HTR-8/SVneo (cell line): ENCODE results near the gene ENOX1.
A peak's percentile ranks its signal among the peaks of the same experiment; 100 is the strongest.

Experiments
- DNase-seq: peaks from one replicate; pipeline ENCODE4 v3.0.0; 2011; ENCODE audit warnings: low spot score, mixed read lengths; ENCODE audit not compliant: insufficient read length
- FAIRE-seq: peaks from 2 replicates; lab custom pipeline; 2011; peaks lifted over from hg19 to GRCh38; lab: Jason Lieb, UNC

The ENOX1 gene

DNA sequence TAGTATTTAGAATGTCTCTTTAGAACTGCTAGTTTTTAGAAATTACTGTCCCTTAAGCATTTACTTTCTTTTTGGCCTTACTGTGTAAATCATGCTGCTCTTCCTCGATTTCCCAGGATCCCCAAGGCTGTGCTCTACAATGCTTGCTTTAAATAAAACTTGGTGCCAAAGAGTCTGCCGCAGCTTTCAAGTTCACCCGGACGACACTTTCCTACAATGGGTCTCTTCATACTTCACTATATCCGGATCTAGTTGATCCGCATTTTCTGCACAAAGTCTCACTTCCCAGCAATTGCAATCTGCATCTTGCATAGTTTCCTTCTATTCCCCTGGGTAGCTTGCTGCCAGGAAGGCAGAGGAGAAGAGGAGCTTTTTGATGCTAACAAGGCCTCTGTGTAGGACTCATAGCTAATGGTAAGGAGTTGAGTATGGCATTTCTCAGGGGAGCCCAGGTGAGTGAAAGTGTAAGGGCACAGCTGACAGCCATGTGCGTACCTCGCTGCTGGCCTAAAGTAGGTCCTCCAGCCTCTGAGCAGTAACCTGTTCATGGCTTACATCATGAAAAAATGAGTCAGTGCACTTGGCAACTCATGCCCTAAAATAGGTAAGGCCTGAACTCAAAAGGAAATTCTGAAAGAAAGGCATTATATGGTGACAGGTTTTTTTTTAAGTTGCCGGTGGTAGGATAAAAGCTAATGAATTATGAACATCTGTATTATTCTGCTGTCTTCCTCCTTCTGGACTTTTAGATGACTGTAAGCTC is 101.6 kb downstream of the ENOX1 start:
- DNase-seq (no peak), FAIRE-seq (no peak)

DNA sequence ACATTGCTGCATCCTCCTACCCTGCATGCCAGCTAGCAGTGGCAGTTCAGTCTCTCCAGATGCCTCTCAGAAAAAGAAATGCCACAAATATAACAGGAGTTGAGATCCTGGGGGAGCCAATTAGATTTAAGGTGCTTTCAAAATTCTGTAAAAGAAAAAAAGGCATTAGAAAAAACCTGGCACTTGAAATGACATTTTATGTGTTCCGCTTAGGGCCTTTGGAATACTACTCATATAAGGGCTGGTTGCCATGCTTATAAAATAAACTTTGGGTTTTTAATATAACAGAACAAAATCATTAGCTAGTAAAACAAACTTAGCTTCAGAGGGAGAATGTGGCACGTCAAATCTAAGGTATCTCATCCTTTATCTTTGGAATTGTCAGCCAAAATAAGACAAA is 104.1 kb downstream of the ENOX1 start:
- FAIRE-seq (no peak), DNase-seq (no peak)

DNA sequence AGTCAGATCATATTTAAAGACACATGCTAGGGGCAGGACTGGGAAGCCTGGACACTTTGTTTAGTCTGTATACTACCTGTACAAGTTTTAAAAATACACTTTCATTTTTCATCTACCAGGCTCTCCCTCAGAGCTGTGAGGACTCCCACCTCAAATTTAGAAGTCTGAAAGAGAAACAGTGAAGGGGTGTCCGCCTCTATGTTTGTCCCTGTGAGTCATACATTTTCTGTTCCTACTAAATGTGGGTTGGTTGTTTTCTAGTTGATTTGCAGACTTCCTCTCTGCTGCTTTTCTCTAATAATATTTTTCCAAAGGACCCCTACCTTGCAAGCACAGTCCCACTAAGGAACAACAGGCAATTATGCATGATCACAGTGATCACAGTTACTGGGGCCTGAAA is 110.5 kb downstream of the ENOX1 start:
- DNase-seq (no peak), FAIRE-seq (no peak)

DNA sequence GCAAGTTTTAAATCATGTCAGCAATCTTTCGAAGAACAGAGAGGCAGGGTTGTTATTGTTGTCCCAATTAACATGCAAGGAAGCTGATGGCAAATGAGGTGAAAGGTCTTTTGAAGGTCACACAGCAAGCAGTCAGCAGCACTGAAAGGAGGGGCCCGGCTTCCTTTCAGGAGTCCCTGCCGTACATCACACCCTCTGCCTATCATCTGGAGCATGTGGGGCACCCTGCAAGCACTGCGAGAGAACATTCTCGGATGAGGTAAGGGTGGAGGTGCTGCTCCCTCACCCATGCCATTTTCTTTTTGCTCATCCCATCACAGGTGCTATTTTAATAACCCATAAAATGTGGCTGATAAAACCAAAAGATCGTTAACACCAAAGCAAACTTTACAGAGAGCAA is 111.2 kb downstream of the ENOX1 start:
- FAIRE-seq (no peak), DNase-seq (no peak)

DNA sequence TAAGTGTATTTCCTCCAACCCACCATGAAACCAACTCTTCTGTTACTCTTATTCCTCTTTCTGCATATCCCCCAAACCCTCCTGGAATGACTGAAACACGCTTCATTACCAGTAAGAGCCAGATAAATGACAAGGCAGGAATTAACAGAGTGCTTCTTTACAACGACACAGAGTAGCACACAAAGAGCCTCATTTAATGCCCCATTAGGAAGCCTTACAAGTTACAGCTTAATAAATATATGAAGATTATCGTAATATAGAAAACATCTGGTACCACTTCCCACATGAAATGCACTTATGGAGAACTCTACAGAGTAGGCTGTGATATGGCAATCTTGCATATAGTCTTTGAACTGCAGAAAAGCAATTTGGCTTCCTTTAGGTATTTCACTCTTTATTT is 116.8 kb downstream of the ENOX1 start:
- no peak for FAIRE-seq

DNA sequence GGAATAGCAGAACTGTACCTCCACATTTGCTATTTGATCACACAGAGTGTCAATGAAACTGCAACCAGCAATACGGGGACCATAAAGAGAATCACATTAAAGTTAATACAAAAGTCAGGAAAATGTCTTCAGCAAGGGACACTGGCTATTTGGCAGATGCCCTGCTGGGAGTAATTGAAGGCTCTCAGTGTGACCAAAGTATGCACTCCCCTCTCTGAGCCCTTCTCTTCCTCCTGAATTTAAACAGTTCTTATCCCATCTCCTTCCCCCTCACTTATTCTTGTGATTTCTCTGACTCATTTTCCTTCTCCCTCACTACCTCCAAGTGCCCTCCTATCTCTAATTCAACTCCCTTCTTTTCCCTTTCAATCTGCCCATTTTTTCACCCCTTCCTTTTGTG is 117.7 kb downstream of the ENOX1 start:
- no peak for FAIRE-seq
- no peak for DNase-seq

More for the DNA sequence above, 116.8 kb downstream of the ENOX1 start:
- no peak for DNase-seq

DNA sequence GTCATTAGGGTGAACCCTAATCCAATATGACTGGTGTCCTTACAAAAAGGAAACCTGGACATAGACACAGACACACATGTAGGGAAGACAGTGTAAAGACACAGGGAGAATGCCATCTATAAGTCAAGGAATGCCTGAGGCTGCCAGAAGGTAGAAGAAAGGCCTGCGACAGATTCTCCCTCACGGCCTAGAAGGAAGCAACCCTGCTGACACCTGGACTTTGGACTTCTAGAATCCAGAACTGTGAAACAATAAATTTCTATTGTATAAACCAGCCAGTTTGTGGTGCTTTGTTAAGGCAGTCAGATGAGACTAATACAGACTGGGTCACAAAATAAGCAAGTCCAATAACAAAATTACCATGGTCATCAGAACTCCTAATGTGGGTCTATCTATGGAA is 120.4 kb downstream of the ENOX1 start:
- DNase-seq (no peak), FAIRE-seq (no peak)

DNA sequence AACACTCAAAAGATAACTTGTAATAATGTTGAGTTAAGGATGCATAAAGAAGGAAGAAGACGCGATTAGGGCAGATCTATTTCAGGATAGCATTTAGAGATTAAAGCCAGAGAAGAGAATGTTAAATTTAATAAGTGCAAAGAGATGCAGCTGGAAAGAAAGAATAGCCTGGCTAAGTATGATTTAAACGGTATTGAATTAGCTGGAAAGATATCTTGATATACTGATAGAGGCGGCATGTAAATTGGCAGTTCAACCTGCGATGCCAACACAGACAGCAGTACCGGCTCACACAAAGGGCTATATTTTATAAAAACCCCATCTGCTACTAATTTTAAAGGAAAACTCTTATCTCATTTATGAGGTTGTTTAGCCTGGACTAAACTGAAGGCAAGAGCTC is 121.4 kb downstream of the ENOX1 start:
- DNase-seq (no peak), FAIRE-seq (no peak)

DNA sequence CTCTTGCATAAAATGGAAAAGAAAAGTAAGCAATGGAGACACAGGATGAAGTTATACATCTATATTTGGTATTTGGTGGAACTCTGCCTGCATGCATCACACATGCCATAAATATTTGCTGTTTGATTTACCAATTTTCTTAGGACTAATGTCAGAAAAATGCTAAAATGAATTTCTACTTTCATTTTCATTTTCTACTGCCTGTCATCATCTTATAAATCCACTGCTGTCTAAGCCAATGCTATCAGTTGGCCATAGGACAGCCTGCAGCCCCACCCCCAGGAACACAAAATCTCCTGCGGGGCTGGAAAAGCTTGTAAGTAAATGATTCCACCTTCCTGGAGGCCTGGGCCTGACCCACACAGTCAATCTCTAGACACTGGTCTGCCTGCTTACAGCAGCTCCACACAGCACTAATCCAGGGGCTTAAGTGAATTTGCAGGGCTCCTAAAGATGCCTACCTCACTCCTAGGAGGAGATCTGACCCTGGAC is 122.0 kb downstream of the ENOX1 start:
- DNase-seq, result peak; percentile 31
- FAIRE-seq, result no peak

DNA sequence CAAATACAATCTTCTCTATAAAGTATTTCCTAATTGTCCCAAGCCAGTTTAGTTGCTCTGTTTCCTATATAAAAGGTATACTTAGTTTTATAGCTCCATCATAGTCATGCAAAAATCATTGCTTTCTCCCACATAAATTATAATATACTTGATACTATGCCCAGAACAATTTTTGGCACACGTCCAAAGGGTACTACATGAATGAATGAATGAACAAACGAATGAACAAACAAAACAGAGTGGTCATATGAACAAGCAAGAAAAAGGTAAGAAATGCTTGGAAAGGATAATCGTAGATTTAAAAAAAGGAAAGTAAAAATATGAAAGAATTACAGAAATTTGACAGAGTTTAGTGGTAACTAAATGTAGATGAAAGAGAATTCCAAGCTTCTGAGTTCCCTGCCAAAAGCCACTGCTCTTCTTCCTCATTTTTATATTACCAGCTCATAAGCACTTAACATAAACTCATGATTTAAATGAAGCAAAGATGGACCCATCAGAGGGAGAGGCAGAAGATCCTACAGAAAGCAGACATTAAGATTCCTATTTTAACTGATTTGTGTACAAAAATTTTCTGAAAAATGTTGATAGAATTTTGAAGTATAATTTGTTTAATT is 123.2 kb downstream of the ENOX1 start:
- DNase-seq, result no peak
- FAIRE-seq, result no peak

DNA sequence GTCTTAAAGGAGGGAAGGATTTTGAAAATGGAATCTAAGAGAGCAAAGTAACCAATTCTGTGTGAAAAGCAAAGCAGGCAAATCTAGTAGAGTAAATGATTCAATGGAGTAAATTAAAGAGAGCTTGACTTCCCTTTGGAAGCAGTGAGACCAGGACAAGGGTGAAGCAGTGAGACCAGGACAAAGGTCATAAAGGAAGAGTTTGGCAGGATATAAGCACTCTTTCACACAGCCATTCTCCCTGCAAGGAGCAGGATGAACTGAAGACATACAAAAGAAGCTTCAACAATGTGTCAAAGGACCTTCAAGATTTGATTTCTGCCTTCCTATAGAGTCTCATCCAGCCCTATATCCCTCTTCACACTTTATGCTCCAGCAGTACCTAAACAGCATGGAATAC is 123.8 kb downstream of the ENOX1 start:
- DNase-seq (no peak), FAIRE-seq (no peak)

DNA sequence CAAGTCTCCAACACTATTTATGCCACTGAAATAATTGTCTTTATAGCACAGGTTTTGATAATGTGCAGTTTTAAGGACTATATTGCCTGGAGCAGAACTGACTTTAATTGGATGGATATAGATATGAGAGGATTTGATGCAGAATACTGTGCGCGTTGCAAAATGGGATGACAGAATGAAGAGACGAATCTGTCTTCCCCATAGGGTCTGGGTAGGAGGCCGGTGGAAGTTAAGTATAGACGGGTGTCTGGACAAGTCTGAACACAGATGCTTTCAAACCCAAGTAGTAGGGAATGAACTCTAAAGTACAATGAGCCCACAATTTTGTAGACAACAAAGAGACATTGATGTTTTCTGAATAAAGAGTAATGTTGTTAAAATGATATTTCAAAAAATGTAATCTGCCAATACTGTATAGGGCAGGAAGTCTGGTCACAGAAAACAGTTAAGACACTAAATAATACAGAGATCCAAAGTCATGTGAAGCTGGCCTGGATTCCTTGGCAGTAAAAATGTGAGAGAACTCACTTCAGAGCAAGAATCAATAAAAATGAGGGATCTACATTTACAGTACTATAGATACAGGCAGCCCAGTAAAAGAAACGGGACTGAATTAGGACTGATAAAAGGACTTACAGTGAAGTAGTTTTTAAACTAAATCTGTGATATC is 125.5 kb downstream of the ENOX1 start:
- no peak for FAIRE-seq

DNA sequence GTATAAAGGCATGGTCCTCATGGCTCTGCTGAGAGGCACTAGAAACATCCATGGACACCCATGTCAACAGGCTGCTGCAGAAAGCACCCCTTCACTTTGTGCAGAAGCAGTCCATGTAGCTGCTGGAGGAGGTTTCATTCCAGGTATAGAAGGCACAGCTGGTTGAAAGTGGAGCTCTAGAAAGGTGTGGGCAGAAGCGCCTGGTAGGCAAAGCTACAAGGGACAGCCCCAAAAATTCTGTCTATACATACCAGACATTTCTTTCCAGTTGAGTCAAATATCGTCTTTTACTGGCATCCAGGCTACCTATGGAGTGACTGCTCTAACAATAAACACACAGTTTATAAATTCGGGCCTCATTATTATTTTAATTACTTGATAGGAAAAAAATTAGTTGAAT is 129.3 kb downstream of the ENOX1 start:
- no peak for FAIRE-seq

More for the DNA sequence above, 125.5 kb downstream of the ENOX1 start:
- DNase-seq, result no peak

DNA sequence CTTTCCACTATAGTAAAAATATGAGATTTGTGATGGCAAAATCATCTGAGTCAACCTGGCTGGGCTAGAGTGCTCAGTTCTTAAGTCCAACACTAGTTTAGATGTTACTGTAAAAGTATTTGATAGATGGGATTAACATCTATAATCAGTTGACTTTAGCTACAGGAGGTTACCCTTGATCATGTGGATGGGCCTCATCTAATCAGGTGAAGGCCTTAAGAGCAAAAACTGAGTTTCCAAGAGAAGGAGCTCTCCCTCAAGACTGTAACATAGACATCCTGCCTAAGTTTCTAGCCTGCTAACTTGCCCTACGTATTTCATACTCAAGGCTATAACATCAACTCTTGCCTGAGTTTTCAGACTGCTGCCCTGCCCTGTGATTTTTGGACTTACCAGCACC is 132.8 kb downstream of the ENOX1 start:
- FAIRE-seq (no peak), DNase-seq (no peak)

More for the DNA sequence above, 129.3 kb downstream of the ENOX1 start:
- no peak for DNase-seq

DNA sequence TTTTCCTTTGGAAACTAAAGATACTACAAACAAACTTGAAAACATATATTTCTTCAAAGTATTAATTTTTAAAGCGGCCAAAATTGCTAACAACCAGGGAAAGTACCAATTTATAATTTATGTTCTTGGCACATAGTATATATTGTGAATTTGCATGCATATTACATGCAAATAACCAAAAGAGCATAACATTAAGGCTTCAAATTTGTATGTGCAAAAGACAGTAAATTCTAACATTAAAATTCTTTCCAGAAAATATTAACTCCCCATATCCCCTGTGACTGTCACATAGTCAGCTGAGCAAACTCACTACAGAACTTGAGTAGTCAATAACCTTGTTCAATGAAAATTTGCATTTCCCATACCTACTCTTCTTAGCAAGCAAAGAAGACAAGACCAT is 133.4 kb downstream of the ENOX1 start:
- DNase-seq (no peak), FAIRE-seq (no peak)

DNA sequence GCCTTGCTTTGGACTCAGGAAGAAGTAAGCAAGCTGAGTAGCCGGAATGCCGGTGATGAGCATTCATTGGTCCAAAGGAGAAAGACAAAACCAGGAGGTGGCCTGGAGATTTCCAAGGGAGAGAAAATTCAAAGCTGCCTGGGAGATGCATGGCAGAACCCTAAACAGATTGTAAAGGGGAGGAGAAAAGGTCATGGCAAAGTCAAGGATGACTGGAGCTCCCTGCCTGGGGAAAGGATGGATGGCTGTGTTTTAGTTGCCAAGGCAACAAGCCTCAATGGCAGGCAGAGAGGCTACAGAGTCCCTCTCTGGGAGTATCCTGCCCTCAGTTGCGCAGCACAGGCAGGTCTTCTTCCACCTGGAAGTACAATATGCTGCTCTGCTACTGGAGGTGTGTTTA is 134.0 kb downstream of the ENOX1 start:
- FAIRE-seq (no peak), DNase-seq (no peak)

DNA sequence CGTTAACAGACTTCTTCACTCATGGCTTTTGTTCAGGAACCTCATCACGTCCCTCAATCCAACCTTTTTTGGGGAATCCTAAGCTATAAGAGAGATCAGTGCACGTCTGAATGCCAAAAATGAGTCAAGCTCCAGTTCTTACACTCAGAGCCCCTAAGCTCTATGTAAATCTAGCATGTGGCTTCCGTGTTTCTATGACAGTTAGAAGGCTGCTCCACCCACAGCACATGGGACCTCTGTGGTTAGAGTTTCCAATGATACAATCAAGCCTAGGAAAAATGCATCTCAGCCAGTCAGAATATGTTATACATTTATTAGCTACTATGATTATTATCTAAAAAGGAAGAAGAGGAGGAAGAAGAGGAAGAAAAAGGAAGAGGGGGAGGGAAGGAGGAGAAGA is 135.9 kb downstream of the ENOX1 start:
- FAIRE-seq (no peak), DNase-seq (no peak)

DNA sequence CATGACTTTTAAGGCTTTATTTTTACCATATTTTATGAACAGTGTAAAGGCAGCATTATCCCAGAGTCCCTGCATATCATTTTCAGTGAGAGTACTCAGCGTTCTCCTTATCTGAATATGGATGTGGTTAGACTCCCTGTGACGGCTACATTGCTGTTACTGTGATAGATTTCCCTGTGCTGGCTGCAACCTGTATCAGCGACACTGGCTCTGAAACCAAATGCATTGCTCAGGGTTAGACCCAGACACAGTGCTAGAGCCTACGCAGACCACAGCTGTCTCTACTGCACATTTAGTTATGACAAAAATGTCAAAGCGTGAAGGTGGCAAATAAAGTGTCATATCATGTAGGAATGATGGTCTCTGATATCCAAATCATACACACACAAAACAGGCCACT is 138.0 kb downstream of the ENOX1 start:
- DNase-seq, result no peak

DNA sequence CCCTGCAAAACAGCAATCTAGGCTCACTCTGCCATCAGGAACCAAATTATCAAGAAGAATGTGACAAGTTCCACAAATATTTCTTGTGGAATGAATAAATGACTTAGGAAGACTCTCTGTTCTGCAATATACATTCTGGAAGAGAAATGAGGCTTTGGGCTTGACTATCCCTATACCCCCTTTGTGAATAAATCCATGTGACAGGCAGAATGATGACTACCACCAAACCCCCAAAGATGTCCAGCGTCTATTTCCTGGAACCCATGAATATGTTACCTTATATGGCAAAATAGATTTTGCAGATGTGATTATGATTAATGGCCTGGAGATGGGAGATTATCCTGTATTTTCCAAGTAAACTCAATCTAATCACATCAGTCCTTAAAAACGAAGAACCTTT is 139.3 kb downstream of the ENOX1 start:
- DNase-seq, result no peak
- FAIRE-seq, result no peak

More for the DNA sequence above, 138.0 kb downstream of the ENOX1 start:
- no peak for FAIRE-seq

DNA sequence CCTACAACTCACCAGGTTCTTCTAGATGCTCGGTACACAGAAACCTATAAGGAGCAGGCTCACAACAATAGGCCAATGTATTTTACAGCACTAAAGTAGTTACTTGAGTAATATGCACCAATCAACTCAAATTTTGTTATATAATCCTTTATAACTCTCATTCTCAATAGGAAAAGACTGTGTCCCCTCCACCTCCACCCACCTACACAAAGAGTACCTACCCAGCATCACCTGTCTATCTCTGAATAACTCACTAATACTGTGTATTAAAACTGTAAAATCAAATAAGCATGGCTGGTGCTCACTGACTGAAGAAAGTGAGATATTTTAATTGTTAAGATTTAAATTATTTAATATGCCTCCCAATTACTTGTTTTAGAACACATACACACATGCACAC is 146.3 kb downstream of the ENOX1 start:
- FAIRE-seq, result no peak

DNA sequence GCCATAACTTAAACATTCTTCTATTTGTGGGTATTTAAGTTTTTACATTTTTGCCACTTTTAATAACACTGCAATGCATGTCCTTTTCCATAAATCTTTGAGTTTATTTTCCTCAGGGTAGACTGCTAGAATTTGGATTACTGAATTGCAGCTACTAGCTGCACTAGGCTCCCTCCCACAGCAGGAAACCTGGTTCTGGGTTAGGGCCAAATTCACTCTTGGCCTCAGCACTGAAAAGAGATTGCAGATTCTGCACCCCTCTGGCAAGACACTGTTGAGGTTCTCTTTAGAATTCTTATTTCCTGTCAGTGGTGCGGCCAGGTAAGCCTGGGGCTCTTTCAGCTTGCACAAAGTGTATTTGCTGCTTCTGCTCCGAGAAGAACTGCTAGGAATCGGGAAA is 155.7 kb downstream of the ENOX1 start:
- FAIRE-seq, result no peak

More for the DNA sequence above, 146.3 kb downstream of the ENOX1 start:
- no peak for DNase-seq

More for the DNA sequence above, 155.7 kb downstream of the ENOX1 start:
- no peak for DNase-seq
